NCI-H345 (cell line): ENCODE measurements around the gene SLC25A48.
A peak's percentile ranks its signal among the peaks of the same experiment; 100 is the strongest.

Experiments used
- DNase-seq: peaks from one replicate; lab custom pipeline; 2025; lab: John Stamatoyannopoulos, UW

The SLC25A48 gene, protein sequence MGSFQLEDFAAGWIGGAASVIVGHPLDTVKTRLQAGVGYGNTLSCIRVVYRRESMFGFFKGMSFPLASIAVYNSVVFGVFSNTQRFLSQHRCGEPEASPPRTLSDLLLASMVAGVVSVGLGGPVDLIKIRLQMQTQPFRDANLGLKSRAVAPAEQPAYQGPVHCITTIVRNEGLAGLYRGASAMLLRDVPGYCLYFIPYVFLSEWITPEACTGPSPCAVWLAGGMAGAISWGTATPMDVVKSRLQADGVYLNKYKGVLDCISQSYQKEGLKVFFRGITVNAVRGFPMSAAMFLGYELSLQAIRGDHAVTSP

DNA sequence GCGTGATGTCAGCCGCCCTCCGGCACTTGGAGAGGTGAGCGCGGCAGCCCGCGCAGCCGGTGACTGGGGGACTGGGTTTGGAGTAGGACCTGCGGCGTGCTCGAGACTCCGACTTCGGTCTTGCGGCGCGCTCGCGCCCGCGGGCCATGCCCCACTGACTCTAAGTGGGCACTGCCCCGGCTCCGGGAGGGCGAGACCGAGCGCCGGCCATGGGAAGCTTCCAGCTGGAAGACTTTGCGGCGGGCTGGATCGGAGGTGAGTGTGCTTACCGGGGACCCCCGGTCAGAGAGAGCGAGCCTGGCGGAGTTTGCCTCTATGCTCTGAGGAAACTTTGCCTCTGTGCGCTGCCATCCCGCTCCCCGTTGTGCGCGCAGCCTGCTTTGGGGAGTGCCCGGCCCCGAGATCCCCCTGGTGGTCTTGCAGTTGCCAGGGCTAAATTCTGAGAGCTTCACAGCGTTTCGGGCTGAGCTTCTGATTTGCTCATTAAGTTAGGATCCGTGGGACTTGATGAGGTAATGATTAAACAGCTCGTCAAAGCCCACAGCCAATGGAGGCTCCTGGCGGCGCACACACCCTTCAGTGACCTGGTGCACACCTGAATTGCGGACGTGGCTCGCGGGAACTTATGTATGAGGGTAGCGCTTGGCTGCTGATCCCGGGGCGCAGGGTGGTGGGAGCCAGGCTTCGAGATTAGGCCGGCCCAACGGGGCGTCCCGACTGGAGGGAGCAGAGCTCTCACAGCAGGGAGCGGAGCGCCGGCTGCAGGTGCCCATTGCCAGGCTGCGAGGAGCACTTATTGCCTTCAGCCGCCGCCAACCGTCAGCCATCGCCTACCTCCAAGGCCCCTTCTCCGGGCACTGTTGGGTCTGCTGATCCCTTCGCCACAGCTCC is at the start of gene SLC25A48:
Gene SLC25A48 (plus strand): TSS at position 25 of the 891 bp plus-strand sequence. CDS start 185 bp downstream, at position 210.
- peak; percentile 89 for DNase-seq

DNA sequence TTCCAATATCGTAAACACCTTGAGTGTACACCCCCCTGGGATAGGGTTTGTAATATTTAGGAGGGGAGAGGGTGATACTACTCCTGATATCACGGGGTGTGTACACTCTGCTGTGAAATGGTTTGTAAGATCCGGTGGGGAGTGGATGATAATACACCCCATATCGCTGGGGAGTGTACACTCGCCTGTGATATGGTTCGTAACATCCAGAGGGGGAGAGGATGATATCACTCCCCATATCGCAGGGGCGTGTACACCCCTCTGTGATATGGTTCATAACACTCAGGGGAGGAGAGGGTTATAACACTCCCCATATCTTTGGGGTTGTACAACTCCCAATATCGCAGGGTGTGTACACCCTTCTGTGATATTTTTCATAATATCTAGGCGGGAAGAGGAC is 33.8 kb upstream of the SLC25A48 start:
- no peak for DNase-seq

DNA sequence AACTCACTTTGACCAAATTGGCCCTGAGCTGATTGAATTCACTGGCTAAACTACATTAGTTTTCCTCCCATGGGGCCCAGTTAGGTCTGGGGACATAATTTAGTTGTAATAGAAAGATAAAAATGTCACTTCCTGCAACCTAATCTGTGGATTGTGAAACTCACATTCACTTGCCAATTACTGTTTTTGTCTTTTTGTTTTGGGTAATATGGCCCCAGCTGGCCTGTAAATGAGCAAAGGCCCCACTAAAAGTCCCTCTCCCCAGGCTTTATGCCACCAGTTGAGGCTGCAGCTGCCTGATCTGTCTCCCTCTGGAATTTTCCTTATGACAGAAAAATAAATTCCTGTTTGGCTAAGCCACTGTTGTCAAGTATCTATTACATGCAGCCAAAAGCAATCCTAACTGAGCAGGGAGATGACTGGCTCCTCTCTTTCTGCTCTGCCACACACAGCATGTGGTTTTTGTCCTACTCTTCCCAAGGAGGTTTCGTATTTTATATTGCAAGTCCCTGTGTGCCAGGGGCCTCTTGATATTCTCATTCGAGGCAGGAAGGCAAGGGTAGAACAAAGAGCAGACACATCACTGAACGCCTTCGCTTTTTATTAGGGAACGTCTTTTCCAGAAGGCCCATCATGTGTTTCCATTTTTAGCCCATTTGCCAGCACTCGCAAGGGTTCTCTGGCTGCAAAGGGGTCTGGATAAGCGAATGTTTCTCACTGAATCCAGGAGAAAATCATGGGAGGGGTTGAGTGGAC is 24.1 kb upstream of the SLC25A48 start:
- peak; percentile 74 for DNase-seq

DNA sequence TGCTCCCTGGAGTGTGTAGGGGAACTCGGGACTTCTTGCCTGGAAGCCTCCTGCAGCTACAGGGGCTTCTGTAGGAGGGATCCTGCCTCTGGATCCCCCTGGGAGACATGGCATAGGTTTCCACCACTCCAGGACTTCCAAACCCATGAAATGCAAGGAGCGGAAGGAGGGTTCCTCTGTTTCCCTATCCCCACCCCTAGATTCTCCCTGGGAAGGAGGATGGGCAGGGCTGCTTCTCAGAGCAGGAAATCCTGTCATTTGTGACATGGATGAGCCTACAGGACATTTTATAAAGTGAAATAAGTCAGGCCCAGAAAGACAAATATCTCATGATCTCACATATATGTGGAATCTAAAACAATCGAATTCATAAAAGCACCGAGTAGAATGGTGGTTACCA is 23.5 kb upstream of the SLC25A48 start:
- no peak for DNase-seq

DNA sequence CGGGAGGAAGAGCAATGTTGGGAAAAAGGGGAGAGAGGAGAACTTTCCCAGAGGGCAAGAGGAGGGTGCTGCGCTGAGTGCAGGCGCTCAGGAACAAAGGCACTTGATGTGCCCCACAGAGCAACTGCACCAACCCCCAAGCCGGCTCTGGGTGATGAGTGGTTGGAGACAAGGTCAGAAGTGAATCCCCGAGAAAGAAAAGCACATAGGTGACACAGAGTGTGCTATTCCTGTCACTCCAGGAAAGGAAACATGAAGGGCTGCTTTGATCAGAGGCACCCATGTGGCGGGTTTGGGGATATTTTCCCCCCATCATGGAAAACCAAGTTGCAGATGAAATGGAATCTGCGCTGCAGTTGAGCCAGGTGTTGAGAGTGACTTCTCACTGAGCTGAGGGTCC is 20.7 kb upstream of the SLC25A48 start:
- no peak for DNase-seq

DNA sequence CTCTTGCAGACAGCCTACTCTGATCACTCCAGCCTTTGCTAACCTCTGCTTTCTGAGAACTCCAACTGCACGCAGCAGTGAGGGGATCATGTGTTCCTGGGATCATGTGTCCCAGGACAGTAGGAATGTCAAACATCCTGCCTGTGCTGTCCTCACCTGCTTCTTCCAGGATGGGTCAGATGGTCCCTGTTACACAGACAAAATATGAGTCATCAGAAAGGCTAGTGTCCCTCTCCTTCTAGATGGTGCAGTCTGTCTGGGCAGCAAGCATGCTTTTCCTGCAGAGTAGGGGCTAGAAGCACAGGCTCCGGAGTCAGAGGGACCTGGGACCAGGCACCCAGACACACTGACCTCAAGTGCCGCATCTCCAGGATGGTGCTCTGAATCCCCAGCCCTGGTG is 20.1 kb upstream of the SLC25A48 start:
- no peak for DNase-seq

DNA sequence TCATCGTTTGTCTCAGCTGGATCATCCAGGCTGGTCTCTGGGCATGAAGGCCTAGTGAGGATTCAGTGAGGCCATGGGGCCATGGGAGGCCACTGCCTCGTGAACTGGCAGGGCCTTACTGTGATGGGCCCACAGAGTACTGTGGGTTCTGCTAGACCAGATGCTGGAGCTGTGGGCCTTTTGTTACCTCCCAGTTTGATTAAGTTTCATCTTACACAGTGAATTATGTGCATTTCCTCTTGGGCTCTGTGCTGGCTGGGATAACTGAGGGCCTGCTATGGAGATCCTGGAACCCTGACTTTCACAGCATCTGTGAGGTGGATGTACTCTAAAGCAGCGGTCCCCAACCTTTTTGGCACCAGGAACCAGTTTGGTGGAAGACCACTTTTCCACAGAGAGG is 19.7 kb upstream of the SLC25A48 start:
- no peak for DNase-seq

DNA sequence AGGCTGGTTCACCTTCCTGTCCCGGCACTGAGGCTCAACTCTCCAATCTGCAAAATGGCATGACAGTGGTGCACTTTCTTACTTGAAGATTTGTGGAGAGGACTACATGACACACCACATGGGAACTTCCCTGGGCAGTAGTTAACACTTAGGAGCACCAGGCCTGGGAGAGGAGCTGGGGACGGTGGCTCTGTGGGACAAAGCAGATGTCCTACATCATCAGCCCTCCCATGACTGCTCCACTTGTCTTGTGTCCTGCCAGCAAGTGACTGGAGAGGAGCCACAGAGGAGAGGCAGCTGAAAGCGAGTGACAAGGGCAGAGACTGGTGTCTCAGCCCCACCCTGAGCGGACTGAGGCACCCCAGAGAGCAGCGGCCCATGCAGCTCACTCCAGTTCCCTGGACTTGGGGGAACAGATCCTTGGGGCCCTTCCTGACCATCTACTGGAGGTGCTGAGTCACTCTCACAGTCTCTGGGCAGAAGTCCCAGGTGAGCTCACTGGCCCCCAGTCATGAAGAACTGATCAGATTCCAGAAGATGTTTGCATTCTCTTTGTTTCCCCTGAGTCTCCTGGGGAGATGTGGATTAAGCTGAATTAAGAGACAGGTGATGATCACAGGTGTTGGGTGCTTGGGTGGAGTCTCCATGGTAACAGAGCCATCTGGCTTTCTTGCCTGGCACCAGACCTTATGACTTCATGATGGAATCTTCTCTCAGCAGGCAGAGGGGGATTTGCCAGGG is 13.2 kb upstream of the SLC25A48 start:
- peak; percentile 96 for DNase-seq

DNA sequence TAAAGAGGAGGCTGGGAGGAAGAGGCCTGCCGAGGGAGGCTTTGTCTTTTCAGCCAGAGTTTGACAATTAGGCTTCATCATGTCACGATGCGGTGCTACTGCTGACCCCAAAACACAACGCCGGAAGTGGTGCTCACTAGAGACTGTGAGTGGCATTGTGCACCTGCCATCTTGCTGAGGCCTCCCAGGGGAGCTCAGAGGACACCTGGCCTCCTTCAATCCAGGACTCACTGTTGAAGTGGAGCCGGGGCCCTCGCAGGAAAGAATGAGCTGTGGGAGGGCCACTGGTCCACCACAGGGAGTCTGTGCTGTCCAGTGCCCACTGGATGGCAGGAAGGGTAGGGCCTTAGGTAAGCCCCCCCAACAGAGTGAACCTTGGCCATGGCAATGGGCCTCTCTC is 12.7 kb upstream of the SLC25A48 start:
- no peak for DNase-seq

DNA sequence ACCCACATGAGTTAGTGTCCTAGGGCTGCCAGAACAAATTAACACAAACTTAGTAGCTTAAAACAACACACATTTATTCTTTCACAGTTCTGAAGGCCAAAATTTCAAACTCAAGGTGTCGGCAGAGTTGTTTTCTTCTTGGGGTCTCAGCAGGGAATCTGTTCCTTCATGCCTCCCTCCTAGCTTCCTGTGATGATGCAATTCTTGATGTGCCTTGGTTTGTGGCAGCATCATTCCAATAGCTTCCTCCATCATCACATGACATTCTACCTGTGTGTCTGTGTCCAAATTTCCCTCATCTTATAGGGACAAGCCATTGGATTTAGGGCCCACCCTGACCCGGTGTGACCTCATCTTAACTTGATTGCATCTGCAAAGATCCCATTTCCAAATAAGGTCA is 12.2 kb upstream of the SLC25A48 start:
- no peak for DNase-seq

DNA sequence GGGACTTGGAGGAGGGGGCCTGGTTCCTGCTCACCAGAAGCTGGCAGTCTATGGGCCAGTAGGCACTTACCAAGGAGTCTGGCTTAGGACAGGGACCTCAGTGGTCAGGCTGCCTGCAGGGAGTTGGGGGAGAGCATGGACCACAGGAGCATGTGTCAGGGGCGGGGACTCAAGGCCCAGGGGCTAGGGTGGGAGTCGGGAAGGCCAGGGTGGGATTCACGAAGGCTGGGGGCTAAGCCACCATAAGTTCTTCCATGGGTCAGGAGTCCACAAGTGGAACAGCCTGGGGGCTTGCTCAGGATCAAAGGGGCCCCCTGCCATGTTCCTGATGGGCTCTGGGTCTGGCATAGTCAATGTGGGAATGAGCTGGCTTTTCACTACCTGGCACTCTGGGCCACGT is 11.5 kb upstream of the SLC25A48 start:
- DNase-seq: no peak

DNA sequence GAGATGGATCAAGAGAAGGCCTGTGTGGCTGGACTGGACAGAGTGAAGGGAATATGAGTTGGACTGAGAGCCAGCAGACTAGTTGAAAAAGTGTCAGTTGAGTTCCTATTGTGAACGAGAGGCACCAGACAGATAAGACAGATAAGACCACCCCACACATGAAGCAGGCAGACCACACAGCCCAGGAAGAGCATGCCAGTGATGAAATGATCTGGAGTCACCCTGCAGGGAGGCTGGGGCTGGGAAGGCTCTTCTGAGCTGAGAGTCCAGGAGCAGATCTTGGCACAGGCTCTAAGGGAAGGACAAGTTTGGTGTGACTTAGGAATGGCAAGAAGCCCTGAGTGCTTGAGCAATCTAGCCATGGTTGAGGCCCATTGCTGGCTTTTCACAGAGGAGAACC is 10.6 kb upstream of the SLC25A48 start:
- no peak for DNase-seq

DNA sequence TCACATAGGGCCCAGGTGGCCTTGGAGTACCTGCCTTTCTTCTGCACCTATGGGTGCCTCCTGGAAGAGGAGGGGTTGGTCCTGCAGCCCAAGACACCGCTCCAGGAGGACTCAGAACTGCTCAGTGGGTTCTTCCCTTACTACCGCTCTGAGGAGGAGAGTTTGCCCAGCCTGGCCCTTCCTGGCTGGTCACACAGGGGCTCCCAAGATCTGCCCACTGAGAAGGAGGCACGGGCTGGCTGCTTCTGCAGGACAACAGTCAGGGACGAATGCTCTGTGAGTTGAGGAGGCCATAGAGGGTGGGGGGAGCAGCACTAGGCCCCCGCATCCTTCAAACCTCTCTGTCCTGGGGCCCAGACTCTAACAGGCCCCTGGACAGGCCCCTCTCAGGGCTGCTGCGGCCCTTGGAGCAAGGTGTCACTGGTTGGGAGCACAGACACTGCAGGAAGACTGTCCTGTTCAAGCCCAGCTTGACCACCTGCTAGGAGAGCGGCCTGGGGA is 9.9 kb upstream of the SLC25A48 start:
- DNase-seq: no peak

DNA sequence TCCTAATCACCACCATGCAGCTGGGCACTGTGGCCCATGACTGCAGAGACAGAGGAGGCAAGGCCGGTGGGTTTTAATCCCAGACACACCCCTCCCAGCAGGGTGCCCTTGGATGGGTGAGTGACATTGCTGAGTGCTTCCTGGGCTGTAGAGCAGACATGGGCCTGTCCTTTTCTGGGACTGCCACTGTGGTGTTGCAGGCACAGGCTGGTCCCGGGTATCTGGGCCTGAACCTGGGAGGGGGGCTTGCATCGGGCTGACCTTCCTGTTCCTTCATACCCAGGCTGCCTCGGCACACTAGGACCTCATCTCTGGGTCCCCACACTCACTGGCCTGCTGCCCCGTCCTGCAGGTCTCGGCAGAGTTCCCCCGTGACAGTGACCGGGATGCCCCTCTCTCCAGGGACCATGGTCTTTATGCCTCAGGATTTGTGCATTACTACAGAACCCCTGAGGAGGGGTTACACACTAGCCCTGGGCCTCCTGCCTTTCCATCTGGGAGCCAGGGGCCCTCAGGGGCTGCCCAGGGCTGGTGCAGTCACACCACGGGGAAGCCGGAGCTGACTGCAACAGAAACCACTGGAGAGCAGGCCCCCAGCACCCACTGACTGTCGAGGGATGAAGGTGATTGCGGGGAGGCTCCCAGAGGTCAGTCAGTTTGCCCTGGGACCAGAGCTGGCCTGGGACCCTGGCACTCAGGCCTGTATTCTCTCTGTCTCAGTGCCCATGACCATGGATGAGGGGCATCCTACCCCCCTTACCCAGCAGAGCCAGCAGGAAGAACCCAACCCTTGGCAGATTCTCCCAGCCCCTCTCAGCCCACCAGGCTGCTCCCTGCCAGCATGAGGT is 8.9 kb upstream of the SLC25A48 start:
- no peak for DNase-seq

DNA sequence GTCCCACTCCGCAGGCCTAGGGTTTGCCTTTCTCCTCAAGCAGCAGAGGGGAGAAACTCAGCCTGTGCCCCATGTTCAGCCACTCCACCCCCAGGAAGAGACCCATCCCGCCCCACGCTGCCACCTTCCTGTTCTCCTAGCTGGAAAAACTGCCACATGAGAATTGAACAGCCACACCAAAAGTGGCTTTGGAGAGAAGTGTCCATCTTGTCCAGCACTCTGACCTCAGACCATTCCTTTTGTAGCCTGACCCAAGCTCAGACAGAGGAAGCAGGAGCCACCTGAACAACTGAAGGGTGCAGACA is 8.3 kb upstream of the SLC25A48 start:
- DNase-seq: no peak

DNA sequence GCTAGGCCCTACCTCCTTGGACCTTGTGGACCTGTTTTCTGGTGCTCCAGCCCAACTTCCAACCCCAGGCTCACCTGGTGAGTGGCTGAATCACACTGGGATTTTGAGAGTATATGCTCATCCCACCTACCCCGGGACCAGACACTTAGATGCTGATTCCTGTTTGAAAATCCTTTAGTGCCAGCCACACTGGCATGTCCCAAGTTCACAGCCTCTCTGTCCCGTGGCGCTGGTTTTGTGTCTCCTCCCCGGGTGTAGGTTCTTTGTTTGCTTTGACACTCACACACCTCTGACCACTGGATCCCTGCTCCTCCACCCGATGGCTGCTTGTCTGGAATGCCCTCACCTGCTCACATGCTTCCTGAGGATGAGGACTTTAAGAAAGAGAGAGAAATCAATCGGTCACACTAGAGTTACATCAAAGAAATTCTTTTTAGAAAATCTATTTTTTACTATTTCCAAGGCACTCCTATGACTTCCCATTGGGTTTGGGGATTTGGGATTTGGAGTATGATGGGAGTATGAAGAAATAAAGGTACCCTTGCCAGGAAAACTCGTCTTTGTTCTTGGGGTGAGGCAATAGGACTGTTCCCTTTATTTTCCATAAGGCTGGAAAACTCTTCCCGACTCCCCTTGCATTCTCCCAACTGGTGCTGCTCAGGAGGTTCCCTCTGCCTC is 7.3 kb upstream of the SLC25A48 start:
- no peak for DNase-seq

DNA sequence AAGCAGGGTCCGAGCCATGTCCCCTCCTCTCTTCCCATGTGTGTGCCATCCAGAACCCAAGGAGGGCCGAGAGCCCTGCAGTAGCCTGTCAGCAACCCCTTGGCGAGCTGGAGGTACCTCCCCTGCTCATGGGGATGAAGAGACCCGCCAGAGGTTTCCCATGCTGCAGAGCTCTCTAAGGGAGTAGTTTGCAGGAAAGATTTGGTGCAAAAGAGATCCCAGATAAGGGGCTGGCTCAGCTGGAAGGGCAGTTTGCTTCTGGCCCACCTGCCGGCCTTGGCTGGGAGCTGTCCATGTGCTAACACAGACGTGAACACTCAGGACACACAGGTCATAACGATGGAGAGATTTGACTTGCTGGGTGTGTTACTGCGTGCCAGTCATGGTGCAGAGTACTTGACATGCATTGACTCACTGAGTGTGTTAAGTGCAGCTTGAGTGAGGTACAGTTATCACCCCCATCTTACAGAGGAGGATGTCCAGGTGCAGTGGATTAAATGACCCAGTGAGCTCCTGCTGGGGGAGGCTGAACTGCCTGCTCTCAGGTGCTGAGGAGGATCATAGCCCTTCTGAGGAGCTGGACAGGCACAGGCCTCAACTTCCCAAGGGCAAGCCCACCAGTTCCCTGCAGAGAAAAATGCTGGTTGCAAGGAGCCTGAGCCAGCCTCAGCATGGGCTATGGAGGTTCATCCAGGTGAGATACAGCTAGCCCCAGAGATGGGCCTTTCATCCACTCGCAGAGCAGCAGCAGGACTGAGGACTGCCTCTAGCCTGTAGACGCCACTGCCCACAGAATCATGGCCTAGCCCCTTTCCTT is 6.3 kb upstream of the SLC25A48 start:
- DNase-seq: peak; percentile 25

DNA sequence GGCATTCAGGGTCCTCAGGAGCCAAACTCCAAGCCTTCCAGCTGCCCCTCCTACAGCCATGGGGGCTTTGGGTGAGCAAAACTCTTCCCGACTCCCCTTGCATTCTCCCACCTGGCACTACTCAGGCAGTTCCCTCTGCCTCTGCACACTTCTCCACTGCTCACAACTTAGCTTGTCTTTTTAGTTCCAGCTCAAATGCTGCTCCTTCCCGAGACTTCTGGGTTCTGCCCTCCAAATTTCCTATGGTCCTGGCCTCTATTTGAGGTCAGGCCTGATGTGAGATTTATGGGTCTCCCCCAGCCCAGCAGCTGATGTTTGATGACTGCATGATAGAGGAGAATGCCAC is 5.7 kb upstream of the SLC25A48 start:
- DNase-seq: no peak

DNA sequence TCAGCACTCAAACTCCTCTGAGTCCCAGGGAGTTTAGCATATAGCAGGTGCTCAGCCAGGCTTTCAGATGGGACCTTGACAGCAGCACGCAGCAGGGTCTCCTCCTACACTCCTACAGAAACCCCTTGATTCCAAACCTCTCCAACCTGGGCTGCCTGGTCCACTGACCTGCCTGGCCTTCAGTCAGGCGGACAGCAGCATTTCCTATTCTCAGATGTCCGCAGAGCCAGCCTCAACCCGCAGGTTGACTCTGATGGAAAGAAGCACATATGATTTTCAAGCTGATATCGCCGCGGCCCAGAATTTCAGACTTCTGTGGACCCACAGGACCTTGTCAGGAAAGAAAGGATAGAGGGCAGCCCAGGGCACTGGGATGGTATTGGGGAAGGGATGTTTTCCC is 5.3 kb upstream of the SLC25A48 start:
- no peak for DNase-seq
